Right lobe of liver (tissue), 6 donors: Measurements from ENCODE around the gene GFRAL. TPM values are rescaled to one million over a fixed set of nuclear protein-coding genes. Genes with fewer than 3 reads are reported as not detected.

ENCODE experiments used
- ATAC-seq, 4 donors: fragments of 200-7000 bp; cut with Tn5 transposase; one replicate each; pipeline ENCODE4 v1.9.1; 2020; ENCODE audit warnings: mild to moderate bottlenecking in 4 of 4, moderate library complexity in 4 of 4
- DNase-seq, 3 donors: peaks; one replicate each; pipeline ENCODE4 v3.0.0-alpha.2; 2020
- H3K27ac ChIP-seq, 3 donors: fragments of 200-600 bp; one replicate each; pipeline ENCODE4 v1.8.0; 2022
- H3K27me3 ChIP-seq, 2 donors: fragments of 200-600 bp; one replicate each; pipeline ENCODE4 v1.8.0; 2022
- H3K36me3 ChIP-seq, 4 donors: fragments of 200-600 bp; sonication (generic) in 1 of 4; one replicate each; pipeline versions ENCODE4 v1.5.1 to v1.8.0; 2017 to 2022; ENCODE audit warnings: control low read depth in 1 of 4
- H3K4me1 ChIP-seq, 4 donors: fragments of 200-600 bp; sonication (generic) in 1 of 4; one replicate each; pipeline versions ENCODE4 v1.5.1 to v1.8.0; 2017 to 2022; ENCODE audit warnings: control low read depth in 1 of 4
- H3K4me3 ChIP-seq, 3 donors: fragments of 200-600 bp; one replicate each; pipeline ENCODE4 v1.8.0; 2022
- H3K9me3 ChIP-seq, 4 donors: fragments of 200-600 bp; sonication (generic) in 1 of 4; one replicate each; pipeline versions ENCODE4 v1.5.1 to v1.8.0; 2017 to 2022; ENCODE audit warnings: control low read depth in 1 of 4
- POLR2A ChIP-seq: fragments of 450-650 bp; IDR thresholded peaks from one replicate; pipeline ENCODE4 v1.6.1; 2017; ENCODE audit warnings: antibody characterized with exemption, mild to moderate bottlenecking
- WGBS: methylation state at CpG from one replicate; pipeline ENCODE4 v1.1.6; 2018; ENCODE audit warnings: low coverage, low lambda C conversion rate; ENCODE audit not compliant: insufficient coverage; ENCODE audit errors: missing lambda C conversion rate; 5-methylcytosine and 5-hydroxymethylcytosine counted together
- intact Hi-C, 2 donors: fragments of 100-400 bp; cut with DNase I; formaldehyde crosslinking; loops; one replicate each; pipeline versions ENCODE4 v1.11.2 to v1.14.1; 2022
- total RNA-seq, 6 experiments: library from RNA; depleted of rRNA in 2 of 6; stranded (reverse); fragments of >200 nt in 2 of 6; fragmentation: NEBNext Ultra II Directional in 3 of 6; extraction: Animal tissue kit (Norgen Biotek cat#: 25700) in 3 of 6; gene quantifications; one replicate each; pipeline versions ENCODE4 v1.1.0 to v1.2.4, GENCODE V29; 2016 to 2023
- TF ChIP-seq, protein P1 (sequence below), 4 donors: fragments of 200-600 bp in 3 of 4; fragments of 450-650 bp in 1 of 4; IDR thresholded peaks; one replicate each; pipeline versions ENCODE4 v1.5.1 to v1.8.0; 2016 to 2022; ENCODE audit warnings: antibody characterized with exemption in 4 of 4, mild to moderate bottlenecking in 2 of 4
- donor health status: DM: no; HTN: yes; CAD: no.
- donor health status: DM: no; HTN: no; CAD: no.
- donor health status: DM: no; HTN: no; CAD: no.
- donor health status: DM: no; HTN: yes; CAD: no.
- donor health status: DM: no; HTN: yes; CAD: no.

The GFRAL gene
- total RNA-seq, 6 experiments from 2014 or later, result not detected

DNA sequence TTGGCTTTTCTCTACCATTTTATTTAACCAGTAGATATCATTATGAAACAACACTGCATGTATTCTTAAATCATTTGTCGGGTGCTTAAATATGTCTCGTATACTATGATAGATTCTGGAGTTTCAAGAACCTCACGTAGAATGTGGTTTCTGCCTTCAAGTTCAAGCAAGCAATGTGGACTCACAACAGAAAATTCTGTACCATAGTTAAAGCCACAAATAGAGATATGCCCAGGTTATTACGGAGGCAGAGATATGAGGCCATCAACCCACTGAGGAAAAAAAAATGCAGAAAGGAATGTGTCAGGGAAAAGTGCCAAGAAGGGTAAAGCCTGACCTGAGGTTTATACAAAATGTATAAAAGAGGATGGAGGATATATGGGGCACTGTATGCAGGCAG, 109.9 kb downstream of the GFRAL start:
- H3K4me3 ChIP-seq, result no peak overlapping the region
- TF ChIP-seq POLR2A, result no peak
- WGBS, result 48% methylated on average over 4 of the region's 4 CpGs
- intact Hi-C loops, result no loop called here
- ATAC-seq (no peak), DNase-seq (no peak)
- no peaks in the 10 kb centered on the region for H3K36me3 ChIP-seq
- H3K9me3 ChIP-seq, result no peaks in the 10 kb centered on the region
- H3K27ac ChIP-seq, result no peak overlapping the region
- no peaks in the 10 kb centered on the region for H3K27me3 ChIP-seq
- H3K4me1 ChIP-seq, result no peaks in the 10 kb centered on the region

DNA sequence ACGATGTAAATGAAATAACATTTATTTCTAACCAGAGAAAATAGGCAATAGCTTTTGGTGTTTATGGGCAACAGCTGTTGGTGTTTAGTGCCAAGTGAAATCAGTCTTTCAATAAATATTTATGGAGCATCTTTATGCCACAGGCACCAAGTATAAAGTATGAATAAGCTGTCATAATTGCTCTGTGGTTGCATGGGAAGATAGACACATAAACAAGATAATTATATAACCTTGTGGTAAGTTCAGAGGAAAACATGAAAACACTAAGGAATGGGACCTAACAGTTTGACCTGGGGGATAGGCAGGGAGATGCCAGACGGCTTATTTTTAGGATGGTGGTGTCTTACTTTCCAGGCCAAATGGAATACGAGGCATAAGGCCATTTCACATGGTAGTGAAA, 110.9 kb downstream of the GFRAL start:
- ATAC-seq (no peak), DNase-seq (no peak)
- no peak for TF ChIP-seq POLR2A
- TF ChIP-seq, protein P1, sequence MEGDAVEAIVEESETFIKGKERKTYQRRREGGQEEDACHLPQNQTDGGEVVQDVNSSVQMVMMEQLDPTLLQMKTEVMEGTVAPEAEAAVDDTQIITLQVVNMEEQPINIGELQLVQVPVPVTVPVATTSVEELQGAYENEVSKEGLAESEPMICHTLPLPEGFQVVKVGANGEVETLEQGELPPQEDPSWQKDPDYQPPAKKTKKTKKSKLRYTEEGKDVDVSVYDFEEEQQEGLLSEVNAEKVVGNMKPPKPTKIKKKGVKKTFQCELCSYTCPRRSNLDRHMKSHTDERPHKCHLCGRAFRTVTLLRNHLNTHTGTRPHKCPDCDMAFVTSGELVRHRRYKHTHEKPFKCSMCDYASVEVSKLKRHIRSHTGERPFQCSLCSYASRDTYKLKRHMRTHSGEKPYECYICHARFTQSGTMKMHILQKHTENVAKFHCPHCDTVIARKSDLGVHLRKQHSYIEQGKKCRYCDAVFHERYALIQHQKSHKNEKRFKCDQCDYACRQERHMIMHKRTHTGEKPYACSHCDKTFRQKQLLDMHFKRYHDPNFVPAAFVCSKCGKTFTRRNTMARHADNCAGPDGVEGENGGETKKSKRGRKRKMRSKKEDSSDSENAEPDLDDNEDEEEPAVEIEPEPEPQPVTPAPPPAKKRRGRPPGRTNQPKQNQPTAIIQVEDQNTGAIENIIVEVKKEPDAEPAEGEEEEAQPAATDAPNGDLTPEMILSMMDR (IDR thresholded peaks at IDR 0.05), result no peak
- Histone ChIP-seq H3K9me3 (no peaks in the 10 kb centered on the region), H3K36me3 (no peaks in the 10 kb centered on the region), H3K27me3 (no peaks in the 10 kb centered on the region), H3K4me3 (no peak overlapping the region), H3K27ac (no peak overlapping the region), H3K4me1 (peaks cover 0 to 3% (median under 1%) of the 10 kb centered on the region in 4 donors)
- WGBS, result 20% methylated on average over 3 of the region's 3 CpGs
- intact Hi-C loops, result no loop called here

DNA sequence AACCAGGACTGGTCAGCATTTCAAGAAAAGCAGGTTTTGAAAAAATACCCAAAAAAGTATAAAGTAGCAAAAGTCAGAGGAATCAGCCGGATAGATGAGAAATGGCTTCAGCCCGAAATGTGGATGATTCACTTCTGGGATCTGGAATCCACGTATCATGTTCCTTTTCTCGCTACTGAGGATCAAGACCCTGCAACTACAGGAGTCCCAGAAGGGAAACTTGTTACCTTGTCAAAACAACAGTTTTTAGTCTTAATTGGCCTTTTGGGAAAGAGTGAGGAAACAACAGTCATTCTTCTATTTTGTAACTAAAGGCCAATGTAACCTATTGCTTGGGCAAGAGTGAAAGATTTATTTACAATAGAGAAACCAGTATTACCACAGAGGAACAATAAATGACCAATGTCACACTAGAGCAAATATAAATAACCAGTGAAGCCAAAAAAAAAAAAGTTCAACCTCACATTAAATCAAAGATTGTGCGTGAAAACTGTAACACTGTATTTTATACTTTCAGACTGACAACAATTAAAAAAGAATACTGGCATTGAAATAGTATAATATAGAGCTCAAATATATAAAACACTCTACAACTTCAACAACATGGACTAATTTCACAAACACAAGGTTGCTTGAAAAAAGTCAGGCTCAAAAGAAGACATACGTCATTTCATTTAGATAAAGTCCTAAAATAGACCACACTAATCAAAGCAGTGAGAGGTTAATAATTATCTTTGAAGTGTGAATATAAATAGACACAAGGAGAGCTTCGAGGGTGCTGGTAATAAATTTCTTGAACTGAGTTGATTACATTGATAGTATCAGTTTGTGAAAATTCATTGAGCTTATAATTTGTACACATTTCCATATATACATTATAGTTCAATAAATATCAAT, 116.2 kb downstream of the GFRAL start:
- H3K4me3 ChIP-seq, result no peak overlapping the region
- TF ChIP-seq, protein P1 (IDR thresholded peaks at IDR 0.05), result no peak
- no peak for TF ChIP-seq POLR2A
- WGBS, result 54% methylated on average over 7 of the region's 7 CpGs
- H3K36me3 ChIP-seq, result peaks cover 0 to 5% (median 0%) of the 10 kb centered on the region in 4 donors
- H3K27me3 ChIP-seq, result no peaks in the 10 kb centered on the region
- H3K4me1 ChIP-seq, result peaks cover 0 to 17% (median 3%) of the 10 kb centered on the region in 4 donors
- ATAC-seq, result peak; percentile 54 to 85 (median 70)
- no peak for DNase-seq
- no peaks in the 10 kb centered on the region for H3K9me3 ChIP-seq
- no peak overlapping the region for H3K27ac ChIP-seq
- intact Hi-C loops, result no loop called here

DNA sequence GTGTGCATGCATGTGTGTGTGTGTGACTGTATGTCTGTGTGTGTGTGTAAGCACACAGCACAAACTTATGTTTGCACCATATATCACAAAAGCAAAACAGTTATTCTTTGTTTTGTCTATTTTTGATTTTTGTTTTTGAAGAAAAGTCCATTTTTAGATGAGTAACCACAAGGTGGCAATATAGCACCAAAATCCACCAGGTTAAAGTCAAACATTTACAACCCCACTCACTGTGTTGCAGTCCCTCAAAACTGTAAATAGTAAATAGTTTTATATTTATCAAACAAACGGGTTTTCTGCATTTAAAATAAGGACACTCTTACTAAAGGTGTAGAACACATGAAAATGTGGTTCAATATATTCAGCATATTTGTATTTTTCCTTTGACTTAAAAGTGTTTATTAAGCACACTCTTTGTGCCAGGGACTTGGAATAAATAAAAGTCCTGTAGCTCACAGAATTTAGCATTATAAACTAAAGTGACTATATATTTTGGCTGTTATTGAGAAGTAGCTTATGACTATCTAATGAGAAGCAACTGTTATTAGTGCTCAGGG, 118.5 kb downstream of the GFRAL start:
- DNase-seq (no peak), ATAC-seq (peak in 3 of 4 donors; percentile 27 to 54 (median 53))
- Histone ChIP-seq H3K36me3 (peaks cover 0 to 5% (median 0%) of the 10 kb centered on the region in 4 donors), H3K4me1 (peaks cover 0 to 17% (median 3%) of the 10 kb centered on the region in 4 donors), H3K4me3 (no peak overlapping the region), H3K9me3 (no peaks in the 10 kb centered on the region), H3K27ac (no peak overlapping the region), H3K27me3 (no peaks in the 10 kb centered on the region)
- intact Hi-C loops, result no loop called here
- TF ChIP-seq POLR2A, result no peak
- TF ChIP-seq, protein P1 (IDR thresholded peaks at IDR 0.05), result peak; percentile 43 to 61 (median 54)
- WGBS, result 0% methylated on average over 1 of the region's 1 CpG

DNA sequence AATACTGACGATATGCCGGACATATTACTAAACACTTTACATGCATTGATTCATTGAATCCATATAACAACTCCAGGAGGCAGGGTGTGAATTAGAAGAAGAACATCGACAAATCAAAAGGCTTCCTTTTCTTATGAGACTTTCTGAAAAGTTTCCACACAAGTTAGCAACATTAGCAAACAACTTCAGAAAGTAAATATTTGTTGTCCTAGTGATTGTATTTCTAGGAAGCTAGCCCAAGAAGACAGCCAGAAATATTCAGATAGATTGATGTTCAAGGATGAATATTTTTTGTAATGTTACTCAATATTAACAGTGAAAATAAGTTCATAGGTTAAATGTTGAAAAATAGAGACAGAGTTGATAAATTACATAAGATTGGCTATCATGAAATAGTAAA, 120.6 kb downstream of the GFRAL start:
- TF ChIP-seq, protein P1 (IDR thresholded peaks at IDR 0.05), result no peak
- TF ChIP-seq POLR2A, result no peak
- Histone ChIP-seq H3K36me3 (peaks cover 0 to 5% (median 0%) of the 10 kb centered on the region in 4 donors), H3K27me3 (no peaks in the 10 kb centered on the region), H3K4me3 (no peak overlapping the region), H3K4me1 (peaks cover 0 to 17% (median 3%) of the 10 kb centered on the region in 4 donors), H3K9me3 (no peaks in the 10 kb centered on the region), H3K27ac (no peak overlapping the region)
- ATAC-seq (no peak), DNase-seq (no peak)
- intact Hi-C loops, result no loop called here
- 53% methylated on average over 3 of the region's 3 CpGs for WGBS
